ENCODE results near the gene TMEM125. TPM values are rescaled to one million over a fixed set of nuclear protein-coding genes. Genes with fewer than 3 reads are reported as not detected.

The TMEM125 gene
- total and polyA plus RNA-seq, 9 of the 15 experiments (the other 6 are each of a cell fraction or from before 2014, with no cell fraction given): 0.07 to 0.08 TPM; not detected in 7

GRCh38 chr1:43304771-43305300 lies 35.1 kb downstream of the TMEM125 start (continued):
- TF ChIP-seq, protein P1, sequence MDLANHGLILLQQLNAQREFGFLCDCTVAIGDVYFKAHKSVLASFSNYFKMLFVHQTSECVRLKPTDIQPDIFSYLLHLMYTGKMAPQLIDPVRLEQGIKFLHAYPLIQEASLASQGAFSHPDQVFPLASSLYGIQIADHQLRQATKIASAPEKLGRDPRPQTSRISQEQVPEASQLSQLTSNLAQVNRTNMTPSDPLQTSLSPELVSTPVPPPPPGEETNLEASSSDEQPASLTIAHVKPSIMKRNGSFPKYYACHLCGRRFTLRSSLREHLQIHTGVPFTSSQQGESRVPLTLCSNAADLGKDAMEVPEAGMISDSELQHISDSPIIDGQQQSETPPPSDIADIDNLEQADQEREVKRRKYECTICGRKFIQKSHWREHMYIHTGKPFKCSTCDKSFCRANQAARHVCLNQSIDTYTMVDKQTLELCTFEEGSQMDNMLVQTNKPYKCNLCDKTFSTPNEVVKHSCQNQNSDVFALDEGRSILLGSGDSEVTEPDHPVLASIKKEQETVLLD (IDR thresholded peaks at IDR 0.05): 0 out of 2 replicates have a peak, but pooled peaks have one; percentile 21
- TF ChIP-seq XRCC5 (IDR thresholded peaks at IDR 0.05; ENCODE audit: low read depth, low read length) (no peak), HDAC6 (IDR thresholded peaks at IDR 0.05; ENCODE audit: low read depth, low read length) (no peak), HNRNPH1 (optimal IDR thresholded peaks at IDR 0.05; ENCODE audit: low read depth, low read length) (no peak), ZSCAN29 (IDR thresholded peaks at IDR 0.05) (no peak), ZNF274 (IDR thresholded peaks at IDR 0.05; ENCODE audit: borderline replicate concordance, low read depth, low read length) (no peak), SRSF3 (IDR thresholded peaks at IDR 0.05; ENCODE audit: insufficient read depth, low read length) (no peak), ZNF780A (CRISPR knock-in tag; IDR thresholded peaks at IDR 0.05) (no peak), SRF (CRISPR knock-in tag; IDR thresholded peaks at IDR 0.05) (no peak), ZNF407 (IDR thresholded peaks at IDR 0.05; ENCODE audit: low read depth) (no peak), STAT5B (CRISPR knock-in tag; IDR thresholded peaks at IDR 0.05) (no peak), ZFX (CRISPR knock-in tag; IDR thresholded peaks at IDR 0.05) (no peak), ZNF395 (CRISPR knock-in tag; IDR thresholded peaks at IDR 0.05) (no peak), RBM34 (IDR thresholded peaks at IDR 0.05; ENCODE audit: borderline replicate concordance, insufficient read depth, low read length) (no peak), ZNF551 (CRISPR knock-in tag; IDR thresholded peaks at IDR 0.05) (no peak)
- TF ChIP-seq, protein P2, sequence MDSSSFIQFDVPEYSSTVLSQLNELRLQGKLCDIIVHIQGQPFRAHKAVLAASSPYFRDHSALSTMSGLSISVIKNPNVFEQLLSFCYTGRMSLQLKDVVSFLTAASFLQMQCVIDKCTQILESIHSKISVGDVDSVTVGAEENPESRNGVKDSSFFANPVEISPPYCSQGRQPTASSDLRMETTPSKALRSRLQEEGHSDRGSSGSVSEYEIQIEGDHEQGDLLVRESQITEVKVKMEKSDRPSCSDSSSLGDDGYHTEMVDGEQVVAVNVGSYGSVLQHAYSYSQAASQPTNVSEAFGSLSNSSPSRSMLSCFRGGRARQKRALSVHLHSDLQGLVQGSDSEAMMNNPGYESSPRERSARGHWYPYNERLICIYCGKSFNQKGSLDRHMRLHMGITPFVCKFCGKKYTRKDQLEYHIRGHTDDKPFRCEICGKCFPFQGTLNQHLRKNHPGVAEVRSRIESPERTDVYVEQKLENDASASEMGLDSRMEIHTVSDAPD (CRISPR knock-in tag; IDR thresholded peaks at IDR 0.05): no peak
